ENCODE measurements around the gene PHF21B.
"Not testable (repeated sequence)": the region's sequence is repeated elsewhere in the genome, so short reads cannot be mapped to it uniquely, and the experiment has no call there.

PHF21B gene

DNA sequence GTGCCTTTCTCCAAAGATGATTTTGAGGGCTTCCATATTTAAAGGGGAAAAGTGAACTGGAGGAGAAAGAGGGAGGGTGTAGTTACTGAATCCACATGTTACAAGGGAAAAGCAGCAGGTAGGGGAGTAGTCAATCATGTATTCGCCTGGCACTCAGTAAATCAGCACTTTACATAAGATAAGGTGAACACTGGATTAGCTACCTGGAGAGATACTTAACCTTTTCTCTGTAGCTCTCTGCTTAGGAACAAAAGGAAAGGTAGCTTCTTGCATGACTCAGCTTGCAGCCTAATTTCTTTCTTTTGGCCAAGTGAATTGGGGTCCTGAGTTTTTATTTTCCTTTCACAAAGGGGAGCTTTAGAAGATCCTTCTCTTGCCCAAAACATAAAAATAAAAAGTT, 43.3 kb upstream of the PHF21B start:
- H3K9me3 ChIP-seq (ENCODE audit: control insufficient read depth, insufficient read depth, low read depth, low read length), result no peaks in the 10 kb centered on the region
- POLR2A ChIA-PET, result no interaction called here
- H3K36me3 ChIP-seq (ENCODE audit: control insufficient read depth in 2 of 2, insufficient read depth in 1 of 2, low read length in 2 of 2), result no peaks in the 10 kb centered on the region
- no peak overlapping the region for H3K4me3 ChIP-seq (ENCODE audit: low read depth, low read length)
- CTCF ChIA-PET, result no interaction called here
- H3K4me1 ChIP-seq (ENCODE audit: control insufficient read depth, insufficient read depth, low read length), result peaks cover 1% of the 10 kb centered on the region; the same call in 1 of the 2 replicates
- TF ChIP-seq ZSCAN16 (tag by site-specific recombination; IDR thresholded peaks at IDR 0.05) (no peak), ZNF112 (tag by site-specific recombination; IDR thresholded peaks at IDR 0.05) (no peak), ZNF510 (tag by site-specific recombination; IDR thresholded peaks at IDR 0.05; ENCODE audit: insufficient replicate concordance) (no peak), ZNF302 (tag by site-specific recombination; IDR thresholded peaks at IDR 0.05; ENCODE audit: low read depth) (no peak), ZNF544 (tag by site-specific recombination; IDR thresholded peaks at IDR 0.05) (no peak), ZNF10 (tag by site-specific recombination; IDR thresholded peaks at IDR 0.05) (no peak), ZSCAN30 (tag by site-specific recombination; IDR thresholded peaks at IDR 0.05) (no peak), MZF1 (tag by site-specific recombination; IDR thresholded peaks at IDR 0.05; ENCODE audit: borderline replicate concordance) (no peak), ZNF514 (tag by site-specific recombination; IDR thresholded peaks at IDR 0.05) (no peak)
- TF ChIP-seq, protein P1, sequence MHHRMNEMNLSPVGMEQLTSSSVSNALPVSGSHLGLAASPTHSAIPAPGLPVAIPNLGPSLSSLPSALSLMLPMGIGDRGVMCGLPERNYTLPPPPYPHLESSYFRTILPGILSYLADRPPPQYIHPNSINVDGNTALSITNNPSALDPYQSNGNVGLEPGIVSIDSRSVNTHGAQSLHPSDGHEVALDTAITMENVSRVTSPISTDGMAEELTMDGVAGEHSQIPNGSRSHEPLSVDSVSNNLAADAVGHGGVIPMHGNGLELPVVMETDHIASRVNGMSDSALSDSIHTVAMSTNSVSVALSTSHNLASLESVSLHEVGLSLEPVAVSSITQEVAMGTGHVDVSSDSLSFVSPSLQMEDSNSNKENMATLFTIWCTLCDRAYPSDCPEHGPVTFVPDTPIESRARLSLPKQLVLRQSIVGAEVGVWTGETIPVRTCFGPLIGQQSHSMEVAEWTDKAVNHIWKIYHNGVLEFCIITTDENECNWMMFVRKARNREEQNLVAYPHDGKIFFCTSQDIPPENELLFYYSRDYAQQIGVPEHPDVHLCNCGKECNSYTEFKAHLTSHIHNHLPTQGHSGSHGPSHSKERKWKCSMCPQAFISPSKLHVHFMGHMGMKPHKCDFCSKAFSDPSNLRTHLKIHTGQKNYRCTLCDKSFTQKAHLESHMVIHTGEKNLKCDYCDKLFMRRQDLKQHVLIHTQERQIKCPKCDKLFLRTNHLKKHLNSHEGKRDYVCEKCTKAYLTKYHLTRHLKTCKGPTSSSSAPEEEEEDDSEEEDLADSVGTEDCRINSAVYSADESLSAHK (tag by site-specific recombination; IDR thresholded peaks at IDR 0.05), result no peak
- no peak overlapping the region for H3K27ac ChIP-seq (ENCODE audit: extremely low read depth, low read depth, low read length)

DNA sequence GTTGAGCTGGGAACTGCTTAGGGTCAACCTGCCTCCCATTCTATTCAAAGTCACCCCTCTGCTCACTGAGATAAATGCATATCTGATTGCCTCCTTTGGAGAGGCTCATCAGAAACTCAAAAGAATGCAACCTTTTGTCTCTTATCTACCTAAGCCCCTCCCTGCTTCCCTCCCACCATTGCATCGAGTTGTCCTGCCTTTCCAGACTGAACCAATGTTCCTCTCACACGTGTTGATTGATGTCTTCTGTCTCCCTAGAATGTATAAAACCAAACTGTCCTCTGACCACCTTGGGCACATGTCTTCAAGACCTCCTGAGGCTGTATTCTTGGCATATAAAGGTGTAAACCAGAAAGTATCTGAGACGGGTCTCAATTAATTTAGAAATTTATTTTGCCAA, 42.9 kb upstream of the PHF21B start:
- H3K4me3 ChIP-seq (ENCODE audit: low read depth, low read length); H3K36me3 ChIP-seq (ENCODE audit: control insufficient read depth in 2 of 2, insufficient read depth in 1 of 2, low read length in 2 of 2); H3K4me1 ChIP-seq (ENCODE audit: control insufficient read depth, insufficient read depth, low read length); H3K9me3 ChIP-seq (ENCODE audit: control insufficient read depth, insufficient read depth, low read depth, low read length); H3K27ac ChIP-seq (ENCODE audit: extremely low read depth, low read depth, low read length); POLR2A ChIA-PET: not testable (repeated sequence)
- CTCF ChIA-PET, result interaction anchor here (0.6 kb wide), 1 partner anchor 63 kb away, joined by 3 read pairs; no protein-coding TSS in a partner anchor

DNA sequence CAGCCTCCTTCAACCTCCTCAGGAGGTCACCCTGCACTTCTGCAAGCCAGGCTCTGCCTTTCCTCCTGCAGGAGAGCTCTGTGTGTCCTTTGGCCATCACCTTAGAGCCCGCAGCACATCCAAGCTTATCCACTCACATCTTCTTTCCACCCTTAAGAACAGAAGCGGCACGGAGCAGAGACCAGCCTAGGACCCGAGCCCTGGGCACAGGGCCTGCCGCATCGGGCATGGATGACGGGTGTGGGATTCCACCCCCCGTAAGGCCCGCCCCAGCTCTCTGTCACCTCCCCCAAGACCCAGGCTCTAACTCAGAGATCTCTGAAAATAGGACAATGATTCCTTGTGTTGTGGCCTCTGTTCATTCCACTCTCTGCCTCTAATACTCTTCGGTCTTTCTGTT, 42.1 kb upstream of the PHF21B start:
- ChIA-PET CTCF (no interaction called here), POLR2A (no interaction called here)
- H3K27ac ChIP-seq (ENCODE audit: extremely low read depth, low read depth, low read length), result no peak overlapping the region

More for the DNA sequence above, 42.1 kb upstream of the PHF21B start:
- Histone ChIP-seq H3K36me3 (ENCODE audit: control insufficient read depth in 2 of 2, insufficient read depth in 1 of 2, low read length in 2 of 2) (no peaks in the 10 kb centered on the region), H3K4me1 (ENCODE audit: control insufficient read depth, insufficient read depth, low read length) (no peaks in the 10 kb centered on the region), H3K4me3 (ENCODE audit: low read depth, low read length) (no peak overlapping the region), H3K9me3 (ENCODE audit: control insufficient read depth, insufficient read depth, low read depth, low read length) (no peaks in the 10 kb centered on the region)
- TF ChIP-seq, protein P2, sequence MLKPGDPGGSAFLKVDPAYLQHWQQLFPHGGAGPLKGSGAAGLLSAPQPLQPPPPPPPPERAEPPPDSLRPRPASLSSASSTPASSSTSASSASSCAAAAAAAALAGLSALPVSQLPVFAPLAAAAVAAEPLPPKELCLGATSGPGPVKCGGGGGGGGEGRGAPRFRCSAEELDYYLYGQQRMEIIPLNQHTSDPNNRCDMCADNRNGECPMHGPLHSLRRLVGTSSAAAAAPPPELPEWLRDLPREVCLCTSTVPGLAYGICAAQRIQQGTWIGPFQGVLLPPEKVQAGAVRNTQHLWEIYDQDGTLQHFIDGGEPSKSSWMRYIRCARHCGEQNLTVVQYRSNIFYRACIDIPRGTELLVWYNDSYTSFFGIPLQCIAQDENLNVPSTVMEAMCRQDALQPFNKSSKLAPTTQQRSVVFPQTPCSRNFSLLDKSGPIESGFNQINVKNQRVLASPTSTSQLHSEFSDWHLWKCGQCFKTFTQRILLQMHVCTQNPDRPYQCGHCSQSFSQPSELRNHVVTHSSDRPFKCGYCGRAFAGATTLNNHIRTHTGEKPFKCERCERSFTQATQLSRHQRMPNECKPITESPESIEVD (tag by site-specific recombination; IDR thresholded peaks at IDR 0.05), result no peak
- TF ChIP-seq ZNF530 (tag by site-specific recombination; IDR thresholded peaks at IDR 0.05; ENCODE audit: low read depth) (no peak), ZNF610 (tag by site-specific recombination; IDR thresholded peaks at IDR 0.05; ENCODE audit: borderline replicate concordance) (no peak), ZNF549 (tag by site-specific recombination; IDR thresholded peaks at IDR 0.05) (no peak), ZNF366 (tag by site-specific recombination; conservative IDR thresholded peaks at IDR 0.05) (no peak), GLI2 (tag by site-specific recombination; IDR thresholded peaks at IDR 0.05; ENCODE audit: borderline replicate concordance, low read depth) (no peak), SP3 (tag by site-specific recombination; IDR thresholded peaks at IDR 0.05) (no peak)
- TF ChIP-seq, protein P3, sequence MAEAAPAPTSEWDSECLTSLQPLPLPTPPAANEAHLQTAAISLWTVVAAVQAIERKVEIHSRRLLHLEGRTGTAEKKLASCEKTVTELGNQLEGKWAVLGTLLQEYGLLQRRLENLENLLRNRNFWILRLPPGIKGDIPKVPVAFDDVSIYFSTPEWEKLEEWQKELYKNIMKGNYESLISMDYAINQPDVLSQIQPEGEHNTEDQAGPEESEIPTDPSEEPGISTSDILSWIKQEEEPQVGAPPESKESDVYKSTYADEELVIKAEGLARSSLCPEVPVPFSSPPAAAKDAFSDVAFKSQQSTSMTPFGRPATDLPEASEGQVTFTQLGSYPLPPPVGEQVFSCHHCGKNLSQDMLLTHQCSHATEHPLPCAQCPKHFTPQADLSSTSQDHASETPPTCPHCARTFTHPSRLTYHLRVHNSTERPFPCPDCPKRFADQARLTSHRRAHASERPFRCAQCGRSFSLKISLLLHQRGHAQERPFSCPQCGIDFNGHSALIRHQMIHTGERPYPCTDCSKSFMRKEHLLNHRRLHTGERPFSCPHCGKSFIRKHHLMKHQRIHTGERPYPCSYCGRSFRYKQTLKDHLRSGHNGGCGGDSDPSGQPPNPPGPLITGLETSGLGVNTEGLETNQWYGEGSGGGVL (tag by site-specific recombination; IDR thresholded peaks at IDR 0.05), result no peak
- TF ChIP-seq, protein P4, sequence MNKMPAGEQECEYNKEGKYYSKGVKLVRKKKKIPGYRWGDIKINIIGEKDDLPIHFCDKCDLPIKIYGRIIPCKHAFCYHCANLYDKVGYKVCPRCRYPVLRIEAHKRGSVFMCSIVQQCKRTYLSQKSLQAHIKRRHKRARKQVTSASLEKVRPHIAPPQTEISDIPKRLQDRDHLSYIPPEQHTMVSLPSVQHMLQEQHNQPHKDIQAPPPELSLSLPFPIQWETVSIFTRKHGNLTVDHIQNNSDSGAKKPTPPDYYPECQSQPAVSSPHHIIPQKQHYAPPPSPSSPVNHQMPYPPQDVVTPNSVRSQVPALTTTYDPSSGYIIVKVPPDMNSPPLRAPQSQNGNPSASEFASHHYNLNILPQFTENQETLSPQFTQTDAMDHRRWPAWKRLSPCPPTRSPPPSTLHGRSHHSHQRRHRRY (tag by site-specific recombination; IDR thresholded peaks at IDR 0.05), result no peak

Measured in HEK293 (cell line).